ENCODE measurements around the gene EVX1. TPM values are rescaled to one million over a fixed set of nuclear protein-coding genes. Genes with fewer than 3 reads are reported as not detected.

The EVX1 gene
- total and polyA plus RNA-seq, 2 of the 8 experiments (the other 6 are each of a cell fraction or from before 2014, with no cell fraction given), result not detected

DNA sequence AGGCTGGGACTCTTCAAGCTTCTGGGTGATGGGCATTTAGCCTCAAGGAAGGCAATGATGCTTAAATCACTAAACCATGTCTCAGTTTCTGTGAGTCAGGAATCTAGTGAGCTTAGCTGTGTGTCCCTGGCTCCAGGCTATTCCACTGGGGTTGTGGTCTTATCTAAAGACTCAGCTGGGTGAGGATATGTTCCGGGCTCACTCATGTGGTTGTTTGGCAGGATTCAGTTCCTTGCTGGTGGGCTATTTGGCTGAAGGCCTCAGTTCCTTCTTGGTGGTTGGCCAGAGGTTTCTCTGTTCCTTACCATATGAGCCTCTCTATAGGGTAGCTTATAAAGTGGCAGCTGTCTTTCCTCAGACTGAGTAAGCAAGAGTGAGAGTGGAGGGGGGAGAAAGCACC, 12.0 kb downstream of the EVX1 start (continued):
- TF ChIP-seq CTBP2 (IDR thresholded peaks at IDR 0.05; ENCODE audit: borderline replicate concordance, insufficient read depth, insufficient read length, low read length), result no peak
- no peak for TF ChIP-seq MAFK (IDR thresholded peaks at IDR 0.05; ENCODE audit: low read depth, low read length)
- TF ChIP-seq ASH2L (IDR thresholded peaks at IDR 0.05; ENCODE audit: low read length), result no peak
- no peak for TF ChIP-seq SUZ12 (IDR thresholded peaks at IDR 0.05; ENCODE audit: low read length)
- TF ChIP-seq SP2 (IDR thresholded peaks at IDR 0.05; ENCODE audit: low read length), result no peak
- no peak for TF ChIP-seq KDM5A (IDR thresholded peaks at IDR 0.05; ENCODE audit: low read length)
- no peak for TF ChIP-seq CHD1 (IDR thresholded peaks at IDR 0.05; ENCODE audit: low read depth, low read length)
- no peak for TF ChIP-seq RXRA (IDR thresholded peaks at IDR 0.05; ENCODE audit: insufficient read depth, low read depth, low read length)
- TF ChIP-seq, protein P1, sequence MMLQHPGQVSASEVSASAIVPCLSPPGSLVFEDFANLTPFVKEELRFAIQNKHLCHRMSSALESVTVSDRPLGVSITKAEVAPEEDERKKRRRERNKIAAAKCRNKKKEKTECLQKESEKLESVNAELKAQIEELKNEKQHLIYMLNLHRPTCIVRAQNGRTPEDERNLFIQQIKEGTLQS (IDR thresholded peaks at IDR 0.05; ENCODE audit: insufficient read depth, low read depth, low read length), result no peak

Measured in H1 (cell line).